ENCODE results near the gene MAP2K4. TPM values are rescaled to one million over a fixed set of nuclear protein-coding genes. Genes with fewer than 3 reads are reported as not detected.

The MAP2K4 gene
- total RNA-seq, 4 donors from 2014 or later = 28.0 to 36.7 (median 32.8) TPM

DNA sequence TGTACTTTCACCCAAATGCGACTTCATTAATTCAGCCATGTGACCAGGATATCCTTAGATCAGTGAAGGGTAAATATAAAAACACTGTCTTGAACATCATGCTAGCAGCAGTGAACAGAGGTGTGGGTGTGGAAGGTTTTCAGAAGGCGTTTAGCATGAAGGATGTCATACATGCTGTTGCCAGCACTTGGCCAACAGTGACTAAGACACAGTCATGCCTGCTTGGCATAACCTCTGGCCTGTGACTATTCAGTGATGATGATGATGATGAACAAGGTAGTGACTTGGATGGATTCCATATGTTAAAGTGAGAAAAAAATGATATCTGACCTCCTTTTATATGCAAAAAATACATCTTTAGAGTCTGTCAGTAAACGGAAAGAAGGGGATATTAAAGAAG lies 97.9 kb downstream of the MAP2K4 start:
- 85 to 89% methylated on average over 3 of the region's 3 CpGs for WGBS, 2 donors
- no peak for TF ChIP-seq POLR2A (IDR thresholded peaks at IDR 0.05)
- TF ChIP-seq, protein P1, sequence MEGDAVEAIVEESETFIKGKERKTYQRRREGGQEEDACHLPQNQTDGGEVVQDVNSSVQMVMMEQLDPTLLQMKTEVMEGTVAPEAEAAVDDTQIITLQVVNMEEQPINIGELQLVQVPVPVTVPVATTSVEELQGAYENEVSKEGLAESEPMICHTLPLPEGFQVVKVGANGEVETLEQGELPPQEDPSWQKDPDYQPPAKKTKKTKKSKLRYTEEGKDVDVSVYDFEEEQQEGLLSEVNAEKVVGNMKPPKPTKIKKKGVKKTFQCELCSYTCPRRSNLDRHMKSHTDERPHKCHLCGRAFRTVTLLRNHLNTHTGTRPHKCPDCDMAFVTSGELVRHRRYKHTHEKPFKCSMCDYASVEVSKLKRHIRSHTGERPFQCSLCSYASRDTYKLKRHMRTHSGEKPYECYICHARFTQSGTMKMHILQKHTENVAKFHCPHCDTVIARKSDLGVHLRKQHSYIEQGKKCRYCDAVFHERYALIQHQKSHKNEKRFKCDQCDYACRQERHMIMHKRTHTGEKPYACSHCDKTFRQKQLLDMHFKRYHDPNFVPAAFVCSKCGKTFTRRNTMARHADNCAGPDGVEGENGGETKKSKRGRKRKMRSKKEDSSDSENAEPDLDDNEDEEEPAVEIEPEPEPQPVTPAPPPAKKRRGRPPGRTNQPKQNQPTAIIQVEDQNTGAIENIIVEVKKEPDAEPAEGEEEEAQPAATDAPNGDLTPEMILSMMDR (IDR thresholded peaks at IDR 0.05) = no peak
- no peak overlapping the region for H3K4me3 ChIP-seq (ENCODE audit: low read depth, poor library complexity, severe bottlenecking)
- intact Hi-C loops (cut with DNase I; ENCODE audit: low total_unique reads) = no loop called here
- DNase-seq (ENCODE audit: low spot score in 2 of 2) = no peak

DNA sequence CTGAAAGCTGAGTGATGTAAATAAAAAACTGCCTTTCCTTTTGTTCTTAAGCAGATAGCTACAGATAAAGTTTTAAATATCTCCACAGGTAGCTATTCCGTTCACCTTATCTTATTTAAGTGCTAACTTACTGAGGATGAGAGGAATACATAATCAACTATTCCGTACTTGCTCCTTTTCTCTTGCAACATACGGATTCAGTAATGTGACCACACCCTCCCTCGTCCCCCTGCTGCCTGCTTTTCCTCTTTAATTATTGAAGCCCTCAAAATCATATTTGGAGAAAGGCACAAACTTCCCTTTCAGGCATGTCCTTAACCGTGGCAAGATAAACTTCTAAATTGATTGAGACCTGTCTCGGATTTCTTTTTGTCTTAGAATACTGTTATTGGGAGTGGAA lies 101.4 kb downstream of the MAP2K4 start:
- no peak for DNase-seq (ENCODE audit: low spot score in 2 of 2)
- intact Hi-C loops (cut with DNase I; ENCODE audit: low total_unique reads) = no loop called here
- 60 to 62% methylated on average over 6 of the region's 6 CpGs for WGBS, 2 donors

DNA sequence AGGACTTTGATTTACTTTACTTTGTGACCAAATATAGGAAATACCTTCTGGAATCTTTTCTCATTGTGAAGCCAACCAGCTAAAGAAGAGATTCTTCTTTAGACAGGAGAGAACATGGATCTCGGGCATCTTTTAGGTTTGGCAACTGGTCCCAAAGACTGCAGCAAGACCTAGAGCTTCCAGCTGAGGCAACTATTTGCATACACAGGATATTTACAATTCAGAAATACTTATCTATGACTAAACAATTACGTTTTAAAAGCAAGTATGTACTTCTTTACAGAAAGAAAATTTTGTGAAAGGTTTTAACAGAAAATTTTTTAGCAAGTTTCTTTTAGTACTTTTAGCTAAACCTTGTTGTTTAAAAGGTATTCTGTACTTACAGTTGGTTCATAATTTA lies 106.5 kb downstream of the MAP2K4 start:
- TF ChIP-seq, protein P1 (IDR thresholded peaks at IDR 0.05) = no peak
- no peak for TF ChIP-seq POLR2A (IDR thresholded peaks at IDR 0.05)
- intact Hi-C loops (cut with DNase I; ENCODE audit: low total_unique reads) = no loop called here
- no peak for DNase-seq (ENCODE audit: low spot score in 2 of 2)
- WGBS, 2 donors = 83 to 90% methylated on average over 2 of the region's 2 CpGs
- no peak overlapping the region for H3K4me3 ChIP-seq (ENCODE audit: low read depth, poor library complexity, severe bottlenecking)

More for the DNA sequence above, 101.4 kb downstream of the MAP2K4 start:
- TF ChIP-seq, protein P1 (IDR thresholded peaks at IDR 0.05) = no peak
- TF ChIP-seq POLR2A (IDR thresholded peaks at IDR 0.05) = no peak
- H3K4me3 ChIP-seq (ENCODE audit: low read depth, poor library complexity, severe bottlenecking) = no peak overlapping the region

DNA sequence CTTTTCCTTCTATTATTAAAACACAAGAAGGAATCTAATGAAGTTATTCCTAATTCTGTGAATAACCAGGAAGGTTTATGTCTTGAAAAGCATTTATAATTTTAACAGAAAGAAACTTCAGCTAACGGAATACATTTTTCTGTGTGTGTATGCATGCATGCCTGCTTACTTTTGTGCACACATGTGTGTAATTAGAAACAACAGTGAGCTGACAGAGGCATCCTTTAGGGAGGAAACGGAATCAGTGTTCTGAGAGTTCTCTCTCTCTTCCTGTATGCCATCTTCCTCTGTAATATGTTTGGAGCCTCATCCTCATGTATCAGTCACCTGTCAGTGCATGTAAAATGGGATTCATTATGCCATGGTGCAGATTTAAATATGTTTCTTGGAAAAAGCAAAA lies 107.0 kb downstream of the MAP2K4 start:
- no peak for DNase-seq (ENCODE audit: low spot score in 2 of 2)
- TF ChIP-seq, protein P1 (IDR thresholded peaks at IDR 0.05) = no peak
- WGBS, 2 donors = 43 to 67% methylated on average over 2 of the region's 2 CpGs
- no peak overlapping the region for H3K4me3 ChIP-seq (ENCODE audit: low read depth, poor library complexity, severe bottlenecking)
- intact Hi-C loops (cut with DNase I; ENCODE audit: low total_unique reads) = no loop called here

DNA sequence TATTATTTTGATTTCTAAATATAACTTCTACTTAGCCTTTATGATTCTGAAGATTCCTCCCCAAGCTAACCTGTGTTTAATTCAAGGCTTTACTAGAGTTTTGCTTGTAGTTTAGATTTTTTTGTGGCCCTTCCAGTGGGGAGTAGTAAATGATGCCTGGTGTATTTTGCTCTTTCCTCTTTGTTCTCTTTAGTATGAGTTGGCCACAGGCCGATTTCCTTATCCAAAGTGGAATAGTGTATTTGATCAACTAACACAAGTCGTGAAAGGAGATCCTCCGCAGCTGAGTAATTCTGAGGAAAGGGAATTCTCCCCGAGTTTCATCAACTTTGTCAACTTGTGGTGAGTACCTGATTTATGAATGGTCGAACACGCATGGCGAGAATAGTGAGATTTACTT lies 108.3 kb downstream of the MAP2K4 start:
- H3K4me3 ChIP-seq (ENCODE audit: low read depth, poor library complexity, severe bottlenecking) = no peak overlapping the region
- WGBS, 2 donors = 97% methylated on average over 7 of the region's 7 CpGs
- intact Hi-C loops (cut with DNase I; ENCODE audit: low total_unique reads) = no loop called here
- no peak for DNase-seq (ENCODE audit: low spot score in 2 of 2)
- TF ChIP-seq, protein P1 (IDR thresholded peaks at IDR 0.05) = no peak
- TF ChIP-seq POLR2A (IDR thresholded peaks at IDR 0.05) = no peak

DNA sequence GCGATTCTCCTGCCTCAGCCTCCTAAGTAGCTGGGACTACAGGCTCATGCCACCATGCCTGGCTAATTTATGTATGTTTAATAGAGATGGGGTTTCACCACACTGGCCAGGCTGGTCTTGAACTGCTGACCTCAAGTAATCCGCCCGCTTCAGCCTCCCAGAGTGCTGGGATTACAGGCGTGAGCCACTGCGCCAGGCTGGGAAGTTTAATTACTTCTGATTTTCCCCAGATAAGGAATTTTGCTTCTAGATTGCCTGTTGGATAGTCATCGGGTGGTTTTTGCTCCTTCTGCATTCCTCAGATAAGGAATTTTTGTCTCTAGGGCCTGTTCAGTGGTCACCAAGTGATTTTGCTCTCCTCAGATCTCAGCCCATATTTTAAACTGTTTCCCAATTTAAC lies 112.5 kb downstream of the MAP2K4 start:
- intact Hi-C loops (cut with DNase I; ENCODE audit: low total_unique reads) = no loop called here
- WGBS, 2 donors = 82 to 83% methylated on average over 6 of the region's 6 CpGs
- TF ChIP-seq, protein P1 (IDR thresholded peaks at IDR 0.05) = no peak
- TF ChIP-seq POLR2A (IDR thresholded peaks at IDR 0.05) = no peak
- DNase-seq (ENCODE audit: low spot score in 2 of 2) = no peak
- H3K4me3 ChIP-seq (ENCODE audit: low read depth, poor library complexity, severe bottlenecking) = no peak overlapping the region

All from lower leg skin (tissue), 4 donors.